Bronchial epithelial cell (primary cell): Measurements from ENCODE around the gene DENND4A. TPM values are rescaled to one million over a fixed set of nuclear protein-coding genes. Genes with fewer than 3 reads are reported as not detected.

Experiments used
- DNase-seq: peaks from one replicate; pipeline ENCODE4 v3.0.0-alpha.2; 2010; ENCODE audit warnings: low read depth
- FAIRE-seq: peaks from 2 replicates; lab custom pipeline; 2011; peaks lifted over from hg19 to GRCh38; lab: Jason Lieb, UNC
- H3K27me3 ChIP-seq: 2 replicates; pipeline ENCODE4 v1.5.1; 2011; ENCODE audit warnings: low read length; ENCODE audit not compliant: control insufficient read depth, insufficient read depth
- H3K36me3 ChIP-seq: 2 replicates; pipeline ENCODE4 v1.5.1; 2011; ENCODE audit warnings: low read length; ENCODE audit not compliant: control insufficient read depth, insufficient read depth
- H3K4me3 ChIP-seq: 2 replicates; pipeline ENCODE4 v1.5.1; 2011; ENCODE audit warnings: mild to moderate bottlenecking, low read depth, low read length, control low read depth
- total RNA-seq: library from RNA; depleted of rRNA; stranded (reverse); fragments of >200 nt; gene quantifications from 2 replicates; pipeline ENCODE4 v1.2.1, GENCODE V29; 2014
- TF ChIP-seq, protein P1 (sequence below): IDR thresholded peaks from 2 replicates; pipeline ENCODE4 v1.5.1; 2011; ENCODE audit warnings: mild to moderate bottlenecking, moderate library complexity, low read length, control low read depth, inconsistent platforms; ENCODE audit not compliant: insufficient read depth, severe bottlenecking

DENND4A gene
- total RNA-seq, 1 donor from 2014 or later: 11.1 TPM

DNA sequence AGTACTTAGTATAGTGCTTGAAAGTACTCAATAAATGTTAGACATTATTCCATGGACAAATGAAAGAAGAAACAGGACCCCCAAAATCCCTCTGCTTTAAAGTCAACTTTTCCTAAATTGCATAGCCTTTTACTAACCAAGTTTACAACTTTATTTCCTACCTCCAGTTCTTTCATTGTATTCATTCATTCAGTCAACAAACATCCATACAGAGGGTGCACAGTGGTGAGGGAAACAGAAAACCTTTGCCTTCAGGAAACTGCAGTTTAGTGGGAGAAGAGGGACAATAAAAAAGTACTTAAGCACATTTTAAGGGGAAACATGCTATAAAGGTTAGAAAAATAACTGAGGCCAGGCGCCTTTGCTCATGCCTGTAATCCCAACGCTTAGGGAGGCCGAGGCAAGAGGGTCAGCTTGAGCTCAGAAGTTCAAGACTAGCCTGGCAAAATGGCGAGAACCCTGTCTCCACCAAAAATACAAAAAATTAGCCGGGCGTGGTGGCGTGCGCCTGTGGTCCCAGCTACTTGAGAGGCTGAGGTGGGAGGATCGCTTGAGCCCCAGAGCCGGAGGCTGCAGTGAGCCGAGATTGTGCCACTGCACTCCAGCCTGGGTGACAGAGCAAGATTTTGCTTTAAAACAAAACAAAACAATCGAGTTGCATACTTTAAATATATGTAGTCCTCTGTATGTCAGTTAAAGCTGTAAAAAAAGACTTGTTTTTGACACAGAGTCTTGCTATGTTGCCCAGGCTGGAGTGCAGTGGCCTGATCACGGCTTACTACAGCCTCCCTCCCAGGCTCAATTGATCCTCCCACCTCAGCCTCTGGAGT is 1.1 kb upstream of the DENND4A start:
- TF ChIP-seq, protein P1, sequence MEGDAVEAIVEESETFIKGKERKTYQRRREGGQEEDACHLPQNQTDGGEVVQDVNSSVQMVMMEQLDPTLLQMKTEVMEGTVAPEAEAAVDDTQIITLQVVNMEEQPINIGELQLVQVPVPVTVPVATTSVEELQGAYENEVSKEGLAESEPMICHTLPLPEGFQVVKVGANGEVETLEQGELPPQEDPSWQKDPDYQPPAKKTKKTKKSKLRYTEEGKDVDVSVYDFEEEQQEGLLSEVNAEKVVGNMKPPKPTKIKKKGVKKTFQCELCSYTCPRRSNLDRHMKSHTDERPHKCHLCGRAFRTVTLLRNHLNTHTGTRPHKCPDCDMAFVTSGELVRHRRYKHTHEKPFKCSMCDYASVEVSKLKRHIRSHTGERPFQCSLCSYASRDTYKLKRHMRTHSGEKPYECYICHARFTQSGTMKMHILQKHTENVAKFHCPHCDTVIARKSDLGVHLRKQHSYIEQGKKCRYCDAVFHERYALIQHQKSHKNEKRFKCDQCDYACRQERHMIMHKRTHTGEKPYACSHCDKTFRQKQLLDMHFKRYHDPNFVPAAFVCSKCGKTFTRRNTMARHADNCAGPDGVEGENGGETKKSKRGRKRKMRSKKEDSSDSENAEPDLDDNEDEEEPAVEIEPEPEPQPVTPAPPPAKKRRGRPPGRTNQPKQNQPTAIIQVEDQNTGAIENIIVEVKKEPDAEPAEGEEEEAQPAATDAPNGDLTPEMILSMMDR: no peak
- Histone ChIP-seq H3K4me3 (peak overlapping the region; percentile 80), H3K27me3 (no peaks in the 10 kb centered on the region), H3K36me3 (no peaks in the 10 kb centered on the region)
- FAIRE-seq: no peak
- no peak for DNase-seq

DNA sequence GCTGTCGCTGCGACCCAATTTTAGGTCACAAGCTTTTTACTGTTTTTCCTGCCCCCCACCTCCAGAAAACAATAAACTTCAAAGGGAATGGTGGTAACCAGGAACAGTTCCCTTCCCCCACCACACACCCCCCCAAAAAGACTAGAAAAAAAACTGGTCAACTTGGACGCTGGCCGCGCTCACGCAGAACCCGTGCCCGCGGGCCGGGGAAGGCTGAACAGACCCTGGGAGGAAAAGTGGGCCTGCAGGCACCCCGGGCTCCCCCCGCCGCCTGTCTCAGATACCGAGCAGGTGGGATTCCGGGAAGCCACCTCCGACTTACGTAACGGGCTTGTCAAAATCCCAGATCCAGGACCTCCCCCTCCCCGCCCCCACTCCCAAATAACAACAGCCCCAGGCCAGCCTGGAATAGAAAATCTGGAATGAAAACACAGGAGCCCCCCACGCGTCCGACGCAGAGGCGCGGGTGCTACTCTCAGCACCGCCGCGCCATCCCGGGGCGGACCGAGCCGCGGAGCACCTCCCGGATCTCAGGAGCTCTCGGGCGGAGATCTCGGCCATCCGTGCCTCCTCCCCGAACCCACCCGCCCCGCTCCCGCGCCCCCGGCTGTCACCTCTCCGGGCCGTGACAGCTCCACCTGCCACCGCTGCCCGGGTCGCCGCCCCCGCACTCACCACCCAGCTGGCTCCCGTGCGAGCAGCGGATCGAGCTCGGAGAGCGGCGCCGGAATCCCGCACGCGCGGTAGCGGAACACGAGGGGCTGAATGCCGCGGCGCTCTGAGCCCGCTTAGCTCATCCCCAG is 557 bp downstream of the DENND4A start:
- H3K27me3 ChIP-seq: no peaks in the 10 kb centered on the region
- H3K4me3 ChIP-seq: peak overlapping the region; percentile 80
- DNase-seq (no peak), FAIRE-seq (no peak)
- H3K36me3 ChIP-seq: no peaks in the 10 kb centered on the region
- TF ChIP-seq, protein P1: no peak

DNA sequence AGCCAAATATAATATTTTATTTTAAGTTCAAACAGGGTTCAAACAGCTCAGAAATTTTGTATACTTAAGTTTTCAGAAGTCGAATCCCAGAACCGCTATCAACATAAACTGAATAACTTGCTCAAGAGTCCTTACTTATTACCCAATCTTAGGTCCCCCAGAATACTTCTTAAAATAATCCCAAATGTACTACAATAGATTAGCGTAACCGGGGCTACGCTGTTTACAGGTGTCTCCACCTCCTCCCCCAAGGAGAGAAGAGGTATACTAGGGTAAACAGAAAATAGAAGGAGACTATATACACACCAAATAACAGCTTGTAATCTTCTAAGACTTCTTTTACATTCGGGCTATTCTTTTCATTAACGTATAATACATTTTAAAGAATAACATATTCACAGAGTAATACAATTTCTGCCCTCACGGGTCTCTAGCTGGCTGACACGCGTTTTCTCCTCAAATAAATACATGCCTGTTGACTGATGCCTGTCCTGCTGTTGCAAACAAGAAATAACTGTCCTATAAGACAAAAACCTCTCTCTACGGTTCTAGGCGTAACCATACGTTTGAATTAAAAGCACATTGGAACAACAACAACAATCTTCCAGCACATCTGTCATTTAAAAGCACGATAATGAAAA is 1.3 kb downstream of the DENND4A start:
- H3K36me3 ChIP-seq: no peaks in the 10 kb centered on the region
- H3K27me3 ChIP-seq: no peaks in the 10 kb centered on the region
- TF ChIP-seq, protein P1: no peak
- H3K4me3 ChIP-seq: peak overlapping the region; percentile 80
- no peak for FAIRE-seq
- DNase-seq: peak; percentile 21

DNA sequence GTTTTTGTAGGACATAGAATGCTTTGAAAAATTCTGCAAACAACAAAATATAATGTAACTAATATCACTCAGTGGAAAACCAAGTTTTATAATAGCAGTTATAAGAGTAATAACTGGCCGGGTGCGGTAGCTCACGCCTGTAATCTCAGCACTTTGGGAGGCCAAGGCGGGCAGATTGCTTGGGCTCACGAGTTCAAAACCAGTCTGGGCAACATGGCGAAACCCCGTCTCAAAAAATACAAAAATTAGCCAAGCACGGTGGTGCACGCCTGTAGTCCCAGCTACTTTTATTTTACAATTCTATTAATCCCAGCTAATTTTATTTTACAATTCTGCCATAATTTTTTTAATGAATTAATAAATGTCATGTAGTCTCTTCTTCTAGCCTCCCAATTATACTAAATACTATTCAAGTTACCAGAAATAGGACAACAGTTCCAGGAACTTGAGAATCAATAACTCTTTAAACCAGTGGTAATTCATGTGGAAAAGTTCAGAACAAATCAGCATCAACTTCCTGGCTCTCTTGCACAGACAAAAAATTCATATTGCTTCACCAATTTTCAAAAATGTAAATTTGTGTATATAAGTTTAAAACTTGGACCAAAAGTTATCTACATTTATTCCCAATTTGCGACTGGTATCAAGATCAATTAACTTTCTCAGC is 2.2 kb downstream of the DENND4A start:
- no peaks in the 10 kb centered on the region for H3K27me3 ChIP-seq
- FAIRE-seq (no peak), DNase-seq (no peak)
- no peaks in the 10 kb centered on the region for H3K36me3 ChIP-seq
- H3K4me3 ChIP-seq: no peak overlapping the region
- TF ChIP-seq, protein P1: no peak

DNA sequence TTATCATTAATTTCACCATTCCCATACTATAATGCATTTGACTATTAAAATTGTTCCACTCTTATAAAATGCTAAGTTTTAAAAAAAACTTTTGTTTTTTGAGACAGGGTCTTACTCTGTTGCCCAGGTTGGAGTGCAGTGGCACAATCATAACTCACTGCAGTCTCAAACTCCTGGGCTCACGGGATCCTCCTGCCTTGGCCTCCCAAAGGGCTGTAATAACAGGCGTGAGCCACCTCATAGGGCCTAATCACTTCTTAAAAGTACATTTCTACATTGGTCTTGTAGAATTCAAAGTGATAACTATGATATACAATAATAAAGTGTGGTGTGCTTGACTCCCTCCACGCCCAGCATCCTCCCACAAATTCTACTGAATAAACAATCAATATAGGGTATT is 3.0 kb downstream of the DENND4A start:
- TF ChIP-seq, protein P1: no peak
- no peak for FAIRE-seq
- Histone ChIP-seq H3K36me3 (no peaks in the 10 kb centered on the region), H3K27me3 (no peaks in the 10 kb centered on the region), H3K4me3 (no peak overlapping the region)
- no peak for DNase-seq
